MM.1S (cell line): ENCODE data around the gene IQGAP1.

Experiments
- EZH2 ChIP-seq: fragments of 300-600 bp; sonication (generic); optimal IDR thresholded peaks from 2 replicates; pipeline ENCODE3; 2017; ENCODE audit warnings: low read depth, mild to moderate bottlenecking, antibody characterized with exemption, low read length, mixed read lengths
- EZH2phosphoT487 ChIP-seq: fragments of 300-600 bp; sonication (generic); IDR thresholded peaks from 2 replicates; pipeline ENCODE4 v1.6.1; 2018; ENCODE audit warnings: antibody characterized with exemption, low read length
- TF ChIP-seq, protein P1 (sequence below): fragments of 300-600 bp; sonication (generic); IDR thresholded peaks from 2 replicates; pipeline ENCODE4 v1.5.1; 2016; ENCODE audit warnings: antibody characterized with exemption, low read length, mixed read lengths

- no peak for TF ChIP-seq EZH2
- TF ChIP-seq, protein P1, sequence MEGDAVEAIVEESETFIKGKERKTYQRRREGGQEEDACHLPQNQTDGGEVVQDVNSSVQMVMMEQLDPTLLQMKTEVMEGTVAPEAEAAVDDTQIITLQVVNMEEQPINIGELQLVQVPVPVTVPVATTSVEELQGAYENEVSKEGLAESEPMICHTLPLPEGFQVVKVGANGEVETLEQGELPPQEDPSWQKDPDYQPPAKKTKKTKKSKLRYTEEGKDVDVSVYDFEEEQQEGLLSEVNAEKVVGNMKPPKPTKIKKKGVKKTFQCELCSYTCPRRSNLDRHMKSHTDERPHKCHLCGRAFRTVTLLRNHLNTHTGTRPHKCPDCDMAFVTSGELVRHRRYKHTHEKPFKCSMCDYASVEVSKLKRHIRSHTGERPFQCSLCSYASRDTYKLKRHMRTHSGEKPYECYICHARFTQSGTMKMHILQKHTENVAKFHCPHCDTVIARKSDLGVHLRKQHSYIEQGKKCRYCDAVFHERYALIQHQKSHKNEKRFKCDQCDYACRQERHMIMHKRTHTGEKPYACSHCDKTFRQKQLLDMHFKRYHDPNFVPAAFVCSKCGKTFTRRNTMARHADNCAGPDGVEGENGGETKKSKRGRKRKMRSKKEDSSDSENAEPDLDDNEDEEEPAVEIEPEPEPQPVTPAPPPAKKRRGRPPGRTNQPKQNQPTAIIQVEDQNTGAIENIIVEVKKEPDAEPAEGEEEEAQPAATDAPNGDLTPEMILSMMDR = no peak
- no peak for TF ChIP-seq EZH2phosphoT487
Observed at GRCh38 chr15:90471126-90471525, 83.1 kb downstream of the IQGAP1 start.
